Measurements from ENCODE around the gene TUSC2. TPM values are rescaled to one million over a fixed set of nuclear protein-coding genes. Genes with fewer than 3 reads are reported as not detected.

Gene TUSC2
- total and polyA plus RNA-seq, 2 donors (not counting 1 experiment from before 2014, with no cell fraction given), result 28.2 to 29.3 TPM

GRCh38 chr3:50304601-50305000, 23.4 kb downstream of the TUSC2 start:
- H3K27me3 ChIP-seq (replicated peaks in 1 of 4; ENCODE audit: control extremely low read depth in 1 of 4, control insufficient read depth in 3 of 4, insufficient read depth in 4 of 4, low read length in 3 of 4), result no peaks in the 10 kb centered on the region
- ChIA-PET POLR2A (interaction anchor here (0.6 kb wide), 1 partner anchor 31 kb away, joined by 3 read pairs; no protein-coding TSS in a partner anchor), CTCF (no interaction called here)
- no peak overlapping the region for H3K4me3 Mint-ChIP-seq
- H4K20me1 ChIP-seq (ENCODE audit: control insufficient read depth, insufficient read depth, low read length, poor library complexity, severe bottlenecking), result no peaks in the 10 kb centered on the region
- peaks cover 10 to 15% of the 10 kb centered on the region in 2 donors for H3K4me1 ChIP-seq (ENCODE audit: control insufficient read depth in 2 of 2, insufficient read depth in 2 of 2, low read length in 2 of 2)
- H3K4me1 Mint-ChIP-seq, result peaks cover 19% of the 10 kb centered on the region
- DNase-seq, result no peak
- peak overlapping the region; percentile 20 for H3K27ac Mint-ChIP-seq
- H3K4me3 ChIP-seq (ENCODE audit: control extremely low read depth in 1 of 5, extremely low read depth in 1 of 5, insufficient read depth in 1 of 5, low read depth in 2 of 5, low read length in 4 of 5), result no peak overlapping the region
- no peak overlapping the region for H3K4me2 ChIP-seq (replicated peaks; ENCODE audit: low read depth, low read length, poor library complexity, severe bottlenecking)
- no peak overlapping the region for H3K9ac ChIP-seq (ENCODE audit: low read length)
- H3K27me3 Mint-ChIP-seq, result no peaks in the 10 kb centered on the region
- intact Hi-C loops (cut with micrococcal nuclease), result no loop called here
- peaks cover 0 to 23% (median 0%) of the 10 kb centered on the region in 3 donors for H3K9me3 ChIP-seq (ENCODE audit: control extremely low read depth in 1 of 3, control insufficient read depth in 2 of 3, insufficient read depth in 1 of 3, low read length in 2 of 3)
- H3K9me3 Mint-ChIP-seq (ENCODE audit: insufficient read depth), result no peaks in the 10 kb centered on the region
- peaks cover 5% of the 10 kb centered on the region for H3K79me2 ChIP-seq (ENCODE audit: control insufficient read depth, insufficient read depth, low read length)
- no peaks in the 10 kb centered on the region for H3K36me3 ChIP-seq (replicated peaks in 1 of 2; ENCODE audit: control extremely low read depth in 1 of 2, control insufficient read depth in 1 of 2, extremely low read depth in 1 of 2, insufficient read depth in 2 of 2, low read length in 1 of 2)
- no peak overlapping the region for H2AFZ ChIP-seq (ENCODE audit: insufficient read depth, low read depth, low read length, poor library complexity, severe bottlenecking)
- no peak for ATAC-seq (ENCODE audit: low read depth)
- H3K27ac ChIP-seq (ENCODE audit: low read length in 2 of 2), result no peak overlapping the region
- no peak for TF ChIP-seq CTCF (IDR thresholded peaks at IDR 0.05)
- TF ChIP-seq EZH2 (IDR thresholded peaks at IDR 0.05; ENCODE audit: borderline replicate concordance, insufficient read depth, low read depth, low read length, poor library complexity, severe bottlenecking), result no peak

DNA sequence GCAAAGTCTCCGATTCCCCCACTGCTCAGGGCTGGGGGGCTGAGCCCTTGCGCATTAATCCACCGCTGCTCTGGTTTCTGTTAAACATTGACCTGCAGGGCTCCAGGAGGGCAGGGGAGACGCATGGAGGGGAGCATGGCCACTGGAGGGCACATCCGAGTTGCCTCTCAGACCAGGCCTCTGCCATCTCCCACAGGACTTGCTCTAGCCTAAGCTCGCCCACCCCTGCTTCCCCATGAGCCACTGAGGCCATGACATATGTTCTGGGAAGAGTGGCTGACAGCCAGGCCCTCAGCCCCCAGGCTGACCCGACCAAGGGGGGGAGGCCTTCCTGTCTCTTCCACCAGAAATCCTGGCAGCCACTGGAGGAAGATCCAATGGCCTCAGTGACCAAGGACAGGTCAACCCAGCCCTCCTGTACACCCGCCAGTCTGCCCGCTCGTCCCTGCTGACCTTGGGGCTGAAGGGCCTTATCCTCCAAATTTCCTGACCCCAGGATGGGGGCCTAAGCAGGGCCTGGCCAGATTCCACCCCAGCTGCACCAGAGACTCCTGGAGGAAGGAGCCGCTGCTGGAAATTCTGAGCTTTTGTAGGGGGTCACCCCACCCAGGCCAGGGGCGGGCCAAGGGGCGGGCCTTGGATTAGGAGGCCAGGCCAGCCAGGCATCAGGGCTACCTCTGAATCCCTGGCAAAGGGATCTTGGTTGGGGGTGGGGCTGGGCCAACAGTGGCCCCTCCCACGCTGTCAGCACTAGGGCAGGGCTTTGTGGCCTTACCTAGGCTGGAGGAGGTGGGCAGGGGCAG, 24.8 kb downstream of the TUSC2 start, which contains the start of gene HYAL1:
HYAL1 (minus strand) TSS at position 562 of the 803 bp plus-strand sequence. CDS start 618 bp downstream, outside the sequence.
- H3K27ac Mint-ChIP-seq, result no peak within 1 kb of the TSS
- no peak within 1 kb of the TSS for H3K27ac ChIP-seq (ENCODE audit: low read length in 2 of 2)
- H3K9ac ChIP-seq (ENCODE audit: low read length), result no peak within 1 kb of the TSS
- ChIA-PET POLR2A (no interaction called here), CTCF (interaction anchor here (0.5 to 0.6 kb wide), 2 partner anchors 22 to 51 kb away, joined by 3 read pairs; no protein-coding TSS in a partner anchor)
- no peak for DNase-seq
- no peaks in the 10 kb centered on the region for H3K36me3 ChIP-seq (replicated peaks in 1 of 2; ENCODE audit: control extremely low read depth in 1 of 2, control insufficient read depth in 1 of 2, extremely low read depth in 1 of 2, insufficient read depth in 2 of 2, low read length in 1 of 2)
- no peak within 1 kb of the TSS for H3K4me3 ChIP-seq (ENCODE audit: control extremely low read depth in 1 of 5, extremely low read depth in 1 of 5, insufficient read depth in 1 of 5, low read depth in 2 of 5, low read length in 4 of 5)
- H3K4me3 Mint-ChIP-seq, result no peak within 1 kb of the TSS
- 84% methylated on average over 14 of the region's 14 CpGs for WGBS (ENCODE audit: insufficient coverage)
- H3K79me2 ChIP-seq (ENCODE audit: control insufficient read depth, insufficient read depth, low read length), result peaks cover 9% of the 10 kb centered on the region
- H4K20me1 ChIP-seq (ENCODE audit: control insufficient read depth, insufficient read depth, low read length, poor library complexity, severe bottlenecking), result no peaks in the 10 kb centered on the region
- no peak within 1 kb of the TSS for H3K4me2 ChIP-seq (replicated peaks; ENCODE audit: low read depth, low read length, poor library complexity, severe bottlenecking)
- no peak within 1 kb of the TSS for H2AFZ ChIP-seq (ENCODE audit: insufficient read depth, low read depth, low read length, poor library complexity, severe bottlenecking)
- H3K27me3 ChIP-seq (replicated peaks in 1 of 4; ENCODE audit: control extremely low read depth in 1 of 4, control insufficient read depth in 3 of 4, insufficient read depth in 4 of 4, low read length in 3 of 4), result no peaks in the 10 kb centered on the region
- peaks cover 14 to 24% of the 10 kb centered on the region in 2 donors for H3K4me1 ChIP-seq (ENCODE audit: control insufficient read depth in 2 of 2, insufficient read depth in 2 of 2, low read length in 2 of 2)
- peaks cover 0 to 9% (median 0%) of the 10 kb centered on the region in 3 donors for H3K9me3 ChIP-seq (ENCODE audit: control extremely low read depth in 1 of 3, control insufficient read depth in 2 of 3, insufficient read depth in 1 of 3, low read length in 2 of 3)
- intact Hi-C loops (cut with micrococcal nuclease), result no loop called here
- H3K27me3 Mint-ChIP-seq, result no peaks in the 10 kb centered on the region
- no peaks in the 10 kb centered on the region for H3K9me3 Mint-ChIP-seq (ENCODE audit: insufficient read depth)
- no peak for ATAC-seq (ENCODE audit: low read depth)
- peaks cover 30% of the 10 kb centered on the region for H3K4me1 Mint-ChIP-seq
- TF ChIP-seq CTCF (IDR thresholded peaks at IDR 0.05) (no peak), EZH2 (IDR thresholded peaks at IDR 0.05; ENCODE audit: borderline replicate concordance, insufficient read depth, low read depth, low read length, poor library complexity, severe bottlenecking) (no peak)
